H4 (cell line): Measurements from ENCODE around the gene HOXB2. TPM values are rescaled to one million over a fixed set of nuclear protein-coding genes. Genes with fewer than 3 reads are reported as not detected.

Source experiments
- DNase-seq: peaks from one replicate; pipeline ENCODE4 v3.0.0-alpha.2; 2015; ENCODE audit warnings: low spot score
- total RNA-seq: library from RNA; depleted of rRNA; stranded (reverse); fragments of >200 nt; shearing (Covaris generic); gene quantifications from 2 replicates; pipeline ENCODE4 v1.2.3, GENCODE V29; 2014

HOXB2 gene
- total RNA-seq, 1 experiment from 2014 or later, result 5.3 TPM

- DNase-seq, result no peak
Observed at GRCh38 chr17:48578616-48579470, 33.9 kb upstream of the HOXB2 start.

DNA sequence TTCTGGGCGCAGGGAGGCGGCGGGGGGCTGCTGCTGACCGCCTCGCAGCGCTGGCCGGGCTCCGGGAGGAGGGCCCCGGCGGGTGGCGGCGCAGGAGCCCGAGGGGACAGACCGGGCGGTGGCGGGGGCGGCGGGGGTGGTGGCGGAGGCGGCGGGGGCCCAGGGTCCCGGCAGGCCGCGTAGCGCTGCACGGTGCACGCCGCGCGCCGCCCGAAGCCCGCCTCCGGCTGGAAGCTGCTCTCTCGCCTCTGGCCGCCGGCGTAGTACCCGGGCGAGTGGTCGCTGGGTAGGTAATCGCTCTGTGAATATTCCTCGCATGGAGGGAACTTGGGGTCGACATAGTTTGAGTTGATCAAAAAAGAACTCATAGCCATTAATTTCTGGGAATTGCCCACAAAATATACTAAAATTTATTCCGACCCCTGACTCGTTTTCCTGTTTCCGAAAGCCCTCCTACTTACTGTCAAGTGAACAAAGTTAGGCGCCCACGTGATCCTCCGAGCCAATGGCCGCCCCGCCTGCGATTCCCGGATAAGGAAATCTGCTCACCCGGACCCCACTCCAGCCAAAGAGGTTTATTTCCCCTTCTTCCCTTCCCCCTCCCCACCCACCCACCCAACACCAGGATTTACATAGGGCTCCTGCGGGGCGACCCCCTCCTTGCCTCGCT is 33.2 kb upstream of the HOXB2 start, which contains the start of gene HOXB4:
Gene HOXB4 (minus strand): TSS at position 405 of the 670 bp plus-strand sequence. CDS start 31 bp downstream, at position 374.
- DNase-seq, result no peak

GRCh38 chr17:48577330-48577945 is 32.5 kb upstream of the HOXB2 start:
- DNase-seq, result no peak

DNA sequence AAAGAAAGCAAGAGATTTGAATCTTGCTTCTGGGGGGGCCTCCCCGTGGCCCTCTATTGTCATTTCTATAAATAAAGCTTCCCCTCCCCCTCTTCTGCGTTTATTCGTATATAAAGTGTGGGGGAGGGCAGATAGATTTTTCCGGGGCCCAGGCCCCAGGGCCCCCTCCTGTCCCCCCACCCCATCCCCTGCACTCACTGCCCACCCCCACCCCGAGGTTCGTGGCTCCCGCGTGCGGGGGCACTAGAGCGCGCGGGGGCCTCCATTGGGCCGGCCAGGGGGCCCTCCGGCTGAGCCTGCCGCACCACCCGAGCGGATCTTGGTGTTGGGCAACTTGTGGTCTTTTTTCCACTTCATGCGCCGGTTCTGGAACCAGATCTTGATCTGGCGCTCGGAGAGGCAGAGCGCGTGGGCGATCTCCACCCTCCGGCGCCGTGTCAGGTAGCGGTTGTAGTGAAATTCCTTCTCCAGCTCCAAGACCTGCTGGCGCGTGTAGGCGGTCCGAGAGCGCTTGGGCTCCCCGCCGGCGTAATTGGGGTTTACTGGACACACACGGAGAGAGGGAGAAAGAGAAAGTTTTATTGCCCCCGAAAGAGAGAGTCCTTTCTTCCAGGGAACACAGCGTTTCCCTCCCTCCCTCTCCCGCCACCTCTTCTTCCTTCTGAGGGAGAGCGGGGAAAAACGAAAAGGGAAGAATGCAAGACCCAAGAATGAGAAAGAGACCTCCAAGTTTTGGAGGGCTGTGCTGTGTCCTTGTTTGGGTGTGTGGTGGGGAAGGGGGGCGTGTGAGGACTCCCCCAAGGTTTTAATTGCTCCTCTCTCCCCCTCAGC is 31.8 kb upstream of the HOXB2 start:
- peak; percentile 56 for DNase-seq

- no peak for DNase-seq
Observed at GRCh38 chr17:48575673-48576478, 31.0 kb upstream of the HOXB2 start.

DNA sequence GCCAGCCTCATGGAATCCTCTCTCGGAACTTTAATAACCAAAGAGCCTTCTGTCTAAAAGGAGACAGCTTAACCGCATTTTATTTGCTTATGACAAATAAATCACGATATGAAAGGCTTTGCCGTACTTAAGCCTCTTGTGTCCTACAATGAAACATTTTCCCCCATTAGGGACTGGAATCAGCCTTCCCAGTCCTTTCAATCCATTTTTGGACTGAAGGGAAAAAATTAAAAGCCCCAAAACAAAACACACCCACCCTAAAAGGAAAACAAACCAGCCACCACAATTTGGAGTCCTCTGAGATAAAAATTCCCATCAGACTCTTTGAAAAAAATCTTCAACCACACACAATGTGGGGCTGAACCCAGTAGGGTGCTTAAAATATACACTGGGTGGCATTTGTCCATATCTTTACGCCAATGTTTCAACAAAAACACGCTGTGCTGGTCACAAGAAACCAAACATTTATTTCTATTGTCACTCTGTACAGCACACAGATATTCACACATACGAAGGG is 30.2 kb upstream of the HOXB2 start:
- DNase-seq, result no peak

DNA sequence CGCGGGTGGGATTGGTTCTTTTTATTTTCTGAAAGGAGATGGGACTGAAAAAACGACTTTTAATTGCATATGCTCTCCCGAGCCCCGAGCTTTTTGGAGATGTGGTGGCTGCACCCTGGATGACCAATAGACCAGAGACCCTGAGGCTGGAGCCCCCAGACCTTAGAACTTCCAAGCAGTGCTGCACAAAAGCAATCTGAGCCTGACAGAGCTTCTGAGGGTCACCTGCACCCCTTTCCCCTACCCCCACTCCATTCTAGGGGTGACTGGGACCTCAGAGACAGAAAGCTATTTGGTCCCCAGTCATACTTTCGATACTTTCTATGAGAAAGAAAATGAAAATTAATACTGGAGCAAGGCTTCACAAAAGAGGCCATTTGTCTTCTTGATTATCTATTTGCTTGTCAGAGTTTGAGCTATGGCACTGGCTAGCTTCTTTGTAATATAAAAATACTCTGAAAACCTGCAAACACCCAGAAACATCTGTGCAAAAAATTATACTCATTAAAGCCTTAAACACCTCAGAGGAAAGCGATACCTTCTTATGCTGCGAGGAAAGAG is 29.7 kb upstream of the HOXB2 start:
- no peak for DNase-seq

DNA sequence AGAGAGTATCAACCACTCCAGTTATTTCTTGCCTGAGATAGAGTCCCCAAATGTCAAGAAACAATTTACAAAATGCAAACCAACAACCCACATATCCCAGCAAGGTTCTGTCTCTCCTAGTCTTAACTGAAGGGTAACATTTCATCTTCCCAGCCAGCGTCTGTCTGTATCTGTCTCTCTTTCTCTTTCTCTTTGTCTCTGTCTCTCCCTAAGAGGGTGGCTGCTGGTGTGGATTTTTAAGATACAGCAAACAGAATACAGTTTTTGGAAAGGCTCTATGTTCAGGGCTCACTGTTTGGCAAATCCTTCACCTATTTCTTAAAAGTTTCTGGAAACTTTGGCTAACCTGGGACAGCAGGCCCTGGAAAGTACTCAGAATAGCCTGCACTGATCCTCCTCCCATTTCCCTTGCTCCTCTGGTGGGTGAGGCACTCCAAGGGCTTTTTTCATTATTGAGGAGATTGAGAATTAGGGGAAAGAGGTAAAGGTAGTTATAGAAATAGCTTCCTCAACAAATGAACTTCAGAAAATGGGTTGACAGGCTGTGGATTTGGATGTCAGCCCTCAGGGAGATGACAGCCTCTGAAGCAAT is 27.0 kb upstream of the HOXB2 start:
- no peak for DNase-seq

GRCh38 chr17:48571024-48571818 is 26.3 kb upstream of the HOXB2 start:
- no peak for DNase-seq

GRCh38 chr17:48570325-48571023 is 25.6 kb upstream of the HOXB2 start:
- no peak for DNase-seq

- DNase-seq, result no peak
Observed at GRCh38 chr17:48569674-48570324, 24.9 kb upstream of the HOXB2 start.

- DNase-seq, result no peak
Observed at GRCh38 chr17:48569240-48569582, 24.3 kb upstream of the HOXB2 start.

GRCh38 chr17:48568499-48569239 is 23.8 kb upstream of the HOXB2 start:
- no peak for DNase-seq

- DNase-seq, result no peak
Observed at GRCh38 chr17:48567646-48568354, 22.9 kb upstream of the HOXB2 start.

DNA sequence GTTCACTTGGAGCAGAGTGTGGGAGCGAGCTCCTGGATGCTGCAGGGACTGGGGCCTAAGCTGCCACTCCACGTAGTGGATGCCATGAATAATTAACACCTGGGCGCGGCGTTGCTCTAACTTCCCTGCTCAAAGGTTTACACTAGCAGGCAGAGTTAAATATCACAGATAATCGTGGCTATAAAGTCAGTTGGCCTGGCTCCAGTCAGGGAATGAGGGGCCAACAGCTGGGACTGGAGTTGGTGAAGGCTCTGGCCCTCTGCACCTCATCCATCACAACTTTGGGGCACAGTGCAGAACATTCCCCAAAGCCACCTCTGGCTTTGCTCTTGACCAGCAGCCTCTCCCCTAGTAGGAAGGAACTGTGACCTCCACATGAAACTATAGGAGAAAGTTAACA is 22.3 kb upstream of the HOXB2 start:
- DNase-seq, result no peak

DNA sequence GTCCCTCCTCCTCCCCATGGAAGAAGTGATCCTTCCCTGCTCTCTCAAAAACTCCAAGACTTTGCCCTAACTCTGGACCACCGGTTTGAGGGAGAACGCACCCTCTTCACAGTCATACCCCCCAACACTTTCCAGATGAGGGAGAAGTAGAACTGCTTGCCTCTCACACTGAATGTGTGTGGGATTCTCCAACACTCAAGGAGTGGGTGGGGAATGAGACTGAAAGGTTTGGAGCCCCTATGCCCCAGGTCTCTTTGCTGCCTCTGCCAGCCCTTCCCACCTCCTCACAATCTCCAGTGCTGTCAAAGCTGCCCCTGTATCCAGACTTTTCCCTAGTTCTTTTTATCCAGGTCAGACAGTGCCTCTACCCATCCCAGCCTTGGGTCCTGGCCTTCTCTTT is 21.8 kb upstream of the HOXB2 start:
- no peak for DNase-seq
